GM12875 (cell line): ENCODE measurements around the gene COQ8B.

Experiments used
- H3K4me3 ChIP-seq: one replicate; pipeline ENCODE4 v1.5.1; 2011; ENCODE audit warnings: low read depth, low read length, control low read depth
- CTCF ChIP-seq: IDR thresholded peaks from 2 replicates; pipeline ENCODE4 v1.5.1; 2011; ENCODE audit warnings: low read depth, mild to moderate bottlenecking, control low read depth, inconsistent platforms, low read length, moderate library complexity, borderline replicate concordance; ENCODE audit not compliant: insufficient read depth

Gene COQ8B

GRCh38 chr19:40690693-40691420, 25.8 kb downstream of the COQ8B start:
- peak overlapping the region; percentile 56 for H3K4me3 ChIP-seq

GRCh38 chr19:40690050-40690692, 26.5 kb downstream of the COQ8B start, which contains the start of gene NUMBL:
TSS of gene NUMBL (minus strand) at chr19:40690651. CDS start at chr19:40690483, 168 bp downstream.
- no peak for TF ChIP-seq CTCF
- peak within 1 kb of the TSS; percentile 56 for H3K4me3 ChIP-seq

More at GRCh38 chr19:40690693-40691420, 25.8 kb downstream of the COQ8B start:
- TF ChIP-seq CTCF = no peak

GRCh38 chr19:40689339-40690049, 27.2 kb downstream of the COQ8B start:
- no peak overlapping the region for H3K4me3 ChIP-seq
- no peak for TF ChIP-seq CTCF

- no peak overlapping the region for H3K4me3 ChIP-seq
- TF ChIP-seq CTCF = no peak
Measured at GRCh38 chr19:40688987-40689338, 27.7 kb downstream of the COQ8B start.

GRCh38 chr19:40688309-40688708, 28.4 kb downstream of the COQ8B start:
- TF ChIP-seq CTCF = no peak
- no peak overlapping the region for H3K4me3 ChIP-seq

GRCh38 chr19:40687525-40688016, 29.1 kb downstream of the COQ8B start:
- H3K4me3 ChIP-seq = no peak overlapping the region
- no peak for TF ChIP-seq CTCF
